Activated CD8-positive, alpha-beta T cell treated with anti-CD3 and anti-CD28 coated beads for 36 hours (primary cell): ENCODE data around the gene TLX3. TPM values are rescaled to one million over a fixed set of nuclear protein-coding genes. Genes with fewer than 3 reads are reported as not detected.

ENCODE experiments used
- ATAC-seq: fragments of 200-7000 bp; cut with Tn5 transposase; one replicate; pipeline ENCODE4 v1.10.0; 2021; ENCODE audit warnings: mild to moderate bottlenecking, moderate library complexity
- CTCF ChIA-PET: fragments of 350-600 bp; sonication (Branson Sonifier 250); formaldehyde crosslinking; loops from one replicate; lab custom pipeline; 2021; ENCODE audit warnings: antibody characterized with exemption; lab: Charles Lee
- POLR2A ChIA-PET: fragments of 350-600 bp; sonication (Branson Sonifier 250); formaldehyde crosslinking; loops from one replicate; lab custom pipeline; 2021; ENCODE audit warnings: antibody characterized with exemption; lab: Charles Lee
- DNase-seq: peaks from one replicate; pipeline ENCODE4 v3.0.0-alpha.2; 2020
- H3K27ac Mint-ChIP-seq: one replicate; pipeline ENCODE4 v1.8.0; 2021; ENCODE audit warnings: mild to moderate bottlenecking, mixed read lengths
- H3K27me3 Mint-ChIP-seq: one replicate; pipeline ENCODE4 v1.8.0; 2021; ENCODE audit warnings: mixed read lengths
- H3K36me3 Mint-ChIP-seq: one replicate; pipeline ENCODE4 v1.8.0; 2021; ENCODE audit warnings: low read depth, mixed read lengths
- H3K4me1 Mint-ChIP-seq: one replicate; pipeline ENCODE4 v1.8.0; 2021; ENCODE audit warnings: low read depth, mixed read lengths
- H3K4me3 Mint-ChIP-seq: one replicate; pipeline ENCODE4 v1.8.0; 2021; ENCODE audit warnings: mild to moderate bottlenecking, moderate library complexity, mixed read lengths
- H3K9me3 Mint-ChIP-seq: one replicate; pipeline ENCODE4 v1.8.0; 2021; ENCODE audit warnings: mixed read lengths
- intact Hi-C: fragments of 100-400 bp; cut with micrococcal nuclease; formaldehyde crosslinking; loops from one replicate; pipeline ENCODE4 v1.10.0; 2022
- total RNA-seq, 2 experiments: library from RNA; stranded (reverse); gene quantifications; one replicate each; pipeline ENCODE4 v1.2.3, GENCODE V29; 2021
- TF ChIP-seq, protein P1 (sequence below): fragments of 200-600 bp; IDR thresholded peaks from one replicate; pipeline ENCODE4 v1.8.0; 2022; ENCODE audit warnings: antibody characterized with exemption, mild to moderate bottlenecking

Gene TLX3
- total RNA-seq, 2 experiments from 2014 or later: not detected

- DNase-seq: no peak
- intact Hi-C loops: no loop called here
- H3K4me3 Mint-ChIP-seq: no peak overlapping the region
Measured at GRCh38 chr5:171314728-171315385, 5.8 kb downstream of the TLX3 start.

GRCh38 chr5:171315386-171315891, 6.4 kb downstream of the TLX3 start:
- intact Hi-C loops: no loop called here
- ChIA-PET CTCF (interaction anchor here (1.3 kb wide), 1 partner anchor 27 kb away, joined by 3 read pairs; no protein-coding TSS in a partner anchor), POLR2A (no interaction called here)
- H3K27me3 Mint-ChIP-seq: peaks cover 65% of the 10 kb centered on the region
- peaks cover 21% of the 10 kb centered on the region for H3K4me1 Mint-ChIP-seq
- no peak overlapping the region for H3K27ac Mint-ChIP-seq
- H3K4me3 Mint-ChIP-seq: no peak overlapping the region
- DNase-seq (no peak), ATAC-seq (no peak)
- no peaks in the 10 kb centered on the region for H3K9me3 Mint-ChIP-seq
- no peaks in the 10 kb centered on the region for H3K36me3 Mint-ChIP-seq
- TF ChIP-seq, protein P1, sequence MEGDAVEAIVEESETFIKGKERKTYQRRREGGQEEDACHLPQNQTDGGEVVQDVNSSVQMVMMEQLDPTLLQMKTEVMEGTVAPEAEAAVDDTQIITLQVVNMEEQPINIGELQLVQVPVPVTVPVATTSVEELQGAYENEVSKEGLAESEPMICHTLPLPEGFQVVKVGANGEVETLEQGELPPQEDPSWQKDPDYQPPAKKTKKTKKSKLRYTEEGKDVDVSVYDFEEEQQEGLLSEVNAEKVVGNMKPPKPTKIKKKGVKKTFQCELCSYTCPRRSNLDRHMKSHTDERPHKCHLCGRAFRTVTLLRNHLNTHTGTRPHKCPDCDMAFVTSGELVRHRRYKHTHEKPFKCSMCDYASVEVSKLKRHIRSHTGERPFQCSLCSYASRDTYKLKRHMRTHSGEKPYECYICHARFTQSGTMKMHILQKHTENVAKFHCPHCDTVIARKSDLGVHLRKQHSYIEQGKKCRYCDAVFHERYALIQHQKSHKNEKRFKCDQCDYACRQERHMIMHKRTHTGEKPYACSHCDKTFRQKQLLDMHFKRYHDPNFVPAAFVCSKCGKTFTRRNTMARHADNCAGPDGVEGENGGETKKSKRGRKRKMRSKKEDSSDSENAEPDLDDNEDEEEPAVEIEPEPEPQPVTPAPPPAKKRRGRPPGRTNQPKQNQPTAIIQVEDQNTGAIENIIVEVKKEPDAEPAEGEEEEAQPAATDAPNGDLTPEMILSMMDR: no peak

More at GRCh38 chr5:171314728-171315385, 5.8 kb downstream of the TLX3 start:
- ChIA-PET POLR2A (no interaction called here), CTCF (no interaction called here)
- Mint-ChIP-seq H3K4me1 (peaks cover 22% of the 10 kb centered on the region), H3K27ac (no peak overlapping the region), H3K36me3 (no peaks in the 10 kb centered on the region), H3K27me3 (peaks cover 68% of the 10 kb centered on the region), H3K9me3 (no peaks in the 10 kb centered on the region)
- TF ChIP-seq, protein P1: no peak
- no peak for ATAC-seq

DNA sequence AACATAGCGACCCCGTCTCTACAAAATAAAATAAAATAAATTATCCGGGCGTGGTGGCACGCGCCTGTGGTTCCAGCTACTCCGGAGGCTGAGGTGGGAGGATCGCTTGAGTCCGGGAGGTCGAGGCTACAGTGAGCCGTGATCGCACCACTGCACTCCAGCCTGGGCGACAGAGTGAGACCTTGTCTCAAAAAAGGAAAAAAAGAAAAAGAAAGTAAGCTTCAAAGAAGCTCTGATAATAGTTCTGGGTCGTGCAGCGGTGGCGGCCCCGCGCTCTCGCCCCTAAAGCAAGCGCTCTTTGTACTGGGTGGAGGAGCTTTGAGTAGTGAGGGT, 6.8 kb downstream of the TLX3 start:
- no peak for DNase-seq
- no peak overlapping the region for H3K4me3 Mint-ChIP-seq
- CTCF ChIA-PET: interaction anchor here (1.3 kb wide), 1 partner anchor 26 kb away, joined by 3 read pairs; no protein-coding TSS in a partner anchor
- H3K36me3 Mint-ChIP-seq: no peaks in the 10 kb centered on the region
- H3K4me1 Mint-ChIP-seq: peaks cover 17% of the 10 kb centered on the region
- H3K27ac Mint-ChIP-seq: no peak overlapping the region
- POLR2A ChIA-PET: no interaction called here
- ATAC-seq: no peak
- intact Hi-C loops: no loop called here
- TF ChIP-seq, protein P1: no peak
- peaks cover 63% of the 10 kb centered on the region for H3K27me3 Mint-ChIP-seq
- H3K9me3 Mint-ChIP-seq: no peaks in the 10 kb centered on the region

DNA sequence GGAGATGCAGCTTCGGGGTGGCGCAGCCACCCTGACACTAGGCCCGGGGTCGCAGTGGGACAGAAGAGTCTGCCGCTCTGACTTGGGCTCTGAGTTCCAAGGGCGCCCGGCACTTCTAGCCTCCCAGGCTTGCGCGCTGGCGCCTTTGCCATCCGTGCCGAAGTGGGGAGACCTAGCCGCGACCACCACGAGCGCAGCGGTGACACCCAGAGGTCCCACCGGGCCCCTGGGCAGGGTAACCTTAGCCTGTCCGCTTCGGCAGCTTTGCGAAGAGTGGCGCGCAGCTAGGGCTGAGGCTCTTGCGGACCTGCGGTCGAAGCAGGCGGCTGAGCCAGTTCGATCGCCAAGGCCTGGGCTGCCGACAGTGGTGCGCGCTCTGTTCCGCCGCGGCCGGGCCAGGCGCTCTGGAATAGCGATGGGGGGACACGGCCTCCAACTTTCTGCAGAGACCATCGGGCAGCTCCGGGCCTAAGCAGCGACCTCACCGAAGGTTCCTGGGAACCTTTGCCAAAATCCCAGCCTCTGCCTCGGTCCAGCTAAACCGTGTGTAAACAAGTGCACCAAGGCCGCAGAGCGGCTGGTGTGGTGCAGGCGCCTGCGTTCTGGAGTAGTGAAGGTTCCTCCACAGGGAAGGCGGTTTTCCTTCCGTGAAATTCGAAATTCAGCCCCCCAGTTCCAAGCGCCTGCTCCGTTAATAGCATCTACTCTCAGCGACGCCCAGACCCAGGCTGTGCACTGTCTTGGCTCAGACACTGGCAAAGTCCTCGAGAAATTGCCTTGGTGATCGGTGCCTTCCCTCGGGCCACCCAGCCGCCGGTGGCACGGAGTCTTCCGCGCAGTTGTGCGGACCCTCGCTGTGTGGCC, 7.4 kb downstream of the TLX3 start:
- no peak for DNase-seq
- TF ChIP-seq, protein P1: no peak

More for the DNA sequence above, 7.4 kb downstream of the TLX3 start:
- peaks cover 65% of the 10 kb centered on the region for H3K27me3 Mint-ChIP-seq
- no peaks in the 10 kb centered on the region for H3K36me3 Mint-ChIP-seq
- no peak overlapping the region for H3K4me3 Mint-ChIP-seq
- no peaks in the 10 kb centered on the region for H3K9me3 Mint-ChIP-seq
- intact Hi-C loops: no loop called here
- ATAC-seq: no peak
- ChIA-PET POLR2A (no interaction called here), CTCF (interaction anchor here (1.3 kb wide), 1 partner anchor 26 kb away, joined by 3 read pairs; no protein-coding TSS in a partner anchor)
- H3K27ac Mint-ChIP-seq: no peak overlapping the region
- H3K4me1 Mint-ChIP-seq: peaks cover 17% of the 10 kb centered on the region
